GF-D8 (cell line): ENCODE measurements around the gene IFITM10.

Experiments used
- DNase-seq: peaks from one replicate; lab custom pipeline; 2025; lab: John Stamatoyannopoulos, UW

IFITM10 gene

GRCh38 chr11:1750481-1750839 lies at the start of gene IFITM10:
TSS of gene IFITM10 (minus strand) at chr11:1750595. CDS start at chr11:1750442, 153 bp downstream.
- DNase-seq, result no peak

GRCh38 chr11:1797391-1798125 lies 47.2 kb upstream of the IFITM10 start:
- DNase-seq, result no peak

GRCh38 chr11:1796413-1797011 lies 46.1 kb upstream of the IFITM10 start:
- DNase-seq, result no peak

- no peak for DNase-seq
Observed at GRCh38 chr11:1793081-1793480, 42.7 kb upstream of the IFITM10 start.

GRCh38 chr11:1792461-1792860 lies 42.1 kb upstream of the IFITM10 start:
- peak; percentile 24 for DNase-seq

GRCh38 chr11:1791912-1792311 lies 41.5 kb upstream of the IFITM10 start:
- DNase-seq, result no peak

- no peak for DNase-seq
Observed at GRCh38 chr11:1786466-1786865, 36.1 kb upstream of the IFITM10 start.

- no peak for DNase-seq
Observed at GRCh38 chr11:1785749-1786413, 35.5 kb upstream of the IFITM10 start.

- DNase-seq, result no peak
Observed at GRCh38 chr11:1784761-1785650, 34.6 kb upstream of the IFITM10 start.

GRCh38 chr11:1783725-1784529 lies 33.5 kb upstream of the IFITM10 start:
- DNase-seq, result no peak

- no peak for DNase-seq
Observed at GRCh38 chr11:1782831-1783724, 32.7 kb upstream of the IFITM10 start.

- DNase-seq, result peak; percentile 1
Observed at GRCh38 chr11:1782031-1782590, 31.7 kb upstream of the IFITM10 start.

GRCh38 chr11:1781593-1781975 lies 31.2 kb upstream of the IFITM10 start:
- no peak for DNase-seq

- DNase-seq, result peak; percentile 55
Observed at GRCh38 chr11:1780700-1781592, 30.6 kb upstream of the IFITM10 start.

- DNase-seq, result no peak
Observed at GRCh38 chr11:1779806-1780699, 29.7 kb upstream of the IFITM10 start.

- DNase-seq, result no peak
Observed at GRCh38 chr11:1779034-1779805, 28.8 kb upstream of the IFITM10 start.
